NCI-H345 treated with DMSO at 0.1 percent for 48 hours (cell line): ENCODE results near the gene NDUFV3.
"Not testable (repeated sequence)": the region's sequence is repeated elsewhere in the genome, so short reads cannot be mapped to it uniquely, and the experiment has no call there.

Experiments used
- DNase-seq: peaks from one replicate; lab custom pipeline; 2025; ENCODE audit not compliant: unreplicated experiment; lab: John Stamatoyannopoulos, UW

The NDUFV3 gene

GRCh38 chr21:42892931-42893755, at the start of gene NDUFV3:
Gene NDUFV3 (plus strand): TSS chr21:42893309. CDS start chr21:42893334, 25 bp downstream.
- DNase-seq = peak; percentile 98

GRCh38 chr21:42844411-42845113, 48.5 kb upstream of the NDUFV3 start:
- DNase-seq = no peak

GRCh38 chr21:42845296-42845965, 47.7 kb upstream of the NDUFV3 start:
- no peak for DNase-seq

GRCh38 chr21:42846221-42846620, 46.9 kb upstream of the NDUFV3 start:
- DNase-seq = no peak

- no peak for DNase-seq
Measured at GRCh38 chr21:42847051-42847707, 45.9 kb upstream of the NDUFV3 start.

GRCh38 chr21:42847726-42848125, 45.4 kb upstream of the NDUFV3 start:
- no peak for DNase-seq

- not testable (repeated sequence) for DNase-seq
Measured at GRCh38 chr21:42848144-42848931, 44.8 kb upstream of the NDUFV3 start.

- no peak for DNase-seq
Measured at GRCh38 chr21:42848932-42849758, 44.0 kb upstream of the NDUFV3 start.

GRCh38 chr21:42849759-42850412, 43.2 kb upstream of the NDUFV3 start:
- no peak for DNase-seq

GRCh38 chr21:42850463-42850862, 42.6 kb upstream of the NDUFV3 start:
- DNase-seq = no peak

GRCh38 chr21:42850866-42851391, 42.2 kb upstream of the NDUFV3 start:
- no peak for DNase-seq

- no peak for DNase-seq
Measured at GRCh38 chr21:42851812-42852665, 41.1 kb upstream of the NDUFV3 start.

- DNase-seq = no peak
Measured at GRCh38 chr21:42852925-42853570, 40.1 kb upstream of the NDUFV3 start.

- no peak for DNase-seq
Measured at GRCh38 chr21:42853621-42854020, 39.5 kb upstream of the NDUFV3 start.

GRCh38 chr21:42854246-42855010, 38.7 kb upstream of the NDUFV3 start:
- DNase-seq = no peak

GRCh38 chr21:42855171-42855936, 37.8 kb upstream of the NDUFV3 start:
- DNase-seq = no peak
